A673 (cell line): ENCODE data around the gene SYNJ2.

Experiments
- EZH2 ChIP-seq: fragments of 200-600 bp; sonication (generic); IDR thresholded peaks from 2 replicates; pipeline ENCODE4 v1.6.1; 2017; ENCODE audit warnings: borderline replicate concordance, low read depth, mild to moderate bottlenecking, mixed read lengths, antibody characterized with exemption, low read length; ENCODE audit not compliant: poor library complexity, severe bottlenecking
- TF ChIP-seq, protein P1 (sequence below): fragments of 300-800, 200-600 bp; sonication (generic); conservative IDR thresholded peaks from 2 replicates; pipeline ENCODE4 v1.5.1; 2017; ENCODE audit warnings: low read depth, mild to moderate bottlenecking, antibody characterized with exemption, low read length, moderate library complexity, mixed read lengths

- TF ChIP-seq, protein P1, sequence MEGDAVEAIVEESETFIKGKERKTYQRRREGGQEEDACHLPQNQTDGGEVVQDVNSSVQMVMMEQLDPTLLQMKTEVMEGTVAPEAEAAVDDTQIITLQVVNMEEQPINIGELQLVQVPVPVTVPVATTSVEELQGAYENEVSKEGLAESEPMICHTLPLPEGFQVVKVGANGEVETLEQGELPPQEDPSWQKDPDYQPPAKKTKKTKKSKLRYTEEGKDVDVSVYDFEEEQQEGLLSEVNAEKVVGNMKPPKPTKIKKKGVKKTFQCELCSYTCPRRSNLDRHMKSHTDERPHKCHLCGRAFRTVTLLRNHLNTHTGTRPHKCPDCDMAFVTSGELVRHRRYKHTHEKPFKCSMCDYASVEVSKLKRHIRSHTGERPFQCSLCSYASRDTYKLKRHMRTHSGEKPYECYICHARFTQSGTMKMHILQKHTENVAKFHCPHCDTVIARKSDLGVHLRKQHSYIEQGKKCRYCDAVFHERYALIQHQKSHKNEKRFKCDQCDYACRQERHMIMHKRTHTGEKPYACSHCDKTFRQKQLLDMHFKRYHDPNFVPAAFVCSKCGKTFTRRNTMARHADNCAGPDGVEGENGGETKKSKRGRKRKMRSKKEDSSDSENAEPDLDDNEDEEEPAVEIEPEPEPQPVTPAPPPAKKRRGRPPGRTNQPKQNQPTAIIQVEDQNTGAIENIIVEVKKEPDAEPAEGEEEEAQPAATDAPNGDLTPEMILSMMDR, result no peak
- TF ChIP-seq EZH2, result no peak
These were observed 88.8 kb downstream of the SYNJ2 start for GRCh38 chr6:158070513-158070912.
